GM12892 (cell line): ENCODE measurements around the gene RMND5B.

ENCODE experiments used
- POLR2A ChIP-seq: IDR thresholded peaks from 2 replicates; pipeline ENCODE4 v1.6.1; 2011; ENCODE audit warnings: low read depth, low read length, control low read depth
- TAF1 ChIP-seq: IDR thresholded peaks from 2 replicates; pipeline ENCODE4 v1.6.1; 2011; ENCODE audit warnings: low read depth, mild to moderate bottlenecking, control low read depth, low read length, borderline replicate concordance

DNA sequence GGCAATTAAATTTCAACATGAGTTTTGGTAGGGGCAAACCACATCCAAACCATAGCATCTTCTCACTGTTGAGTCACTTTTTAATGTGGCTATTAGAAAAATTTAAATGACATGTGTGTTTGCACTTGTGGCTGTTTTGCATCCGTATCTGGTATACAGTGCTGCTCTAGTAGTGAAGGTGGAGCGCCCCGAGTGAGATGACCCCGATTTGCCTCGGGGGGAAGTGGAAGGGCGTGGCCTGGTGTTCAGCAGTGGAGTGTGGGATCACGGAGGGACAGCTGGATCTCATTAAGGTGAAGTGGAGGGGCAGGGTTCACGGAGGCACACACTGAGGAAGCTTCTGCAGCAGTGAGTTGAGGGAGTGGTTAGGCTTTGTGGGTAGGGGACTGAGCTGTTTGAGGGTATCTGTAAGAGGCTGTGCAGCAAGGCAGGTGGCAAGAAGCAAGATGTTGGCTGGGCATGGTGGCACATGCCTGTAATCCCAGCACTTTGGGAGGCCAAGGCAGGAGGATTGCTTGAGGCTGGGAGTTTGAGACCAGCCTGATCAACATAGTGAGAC, 62.5 kb downstream of the RMND5B start:
- TF ChIP-seq TAF1 (no peak), POLR2A (no peak)
